ENCODE results near the gene TIE1.

- TF ChIP-seq CTCF (IDR thresholded peaks at IDR 0.05; ENCODE audit: insufficient read depth, low read depth, low read length) (no peak), EZH2 (IDR thresholded peaks at IDR 0.05; ENCODE audit: insufficient read depth, low read length) (no peak)
Measured at GRCh38 chr1:43312212-43312623, 11.4 kb downstream of the TIE1 start.

Data from astrocyte (in vitro differentiated cells and primary cell).